Endothelial cell of umbilical vein (primary cell): ENCODE data around the gene KCNC1. TPM values are rescaled to one million over a fixed set of nuclear protein-coding genes. Genes with fewer than 3 reads are reported as not detected.

ENCODE experiments used
- BruUV-seq: library from RNA; stranded (reverse); fragments of 400-500 nt; replicated peaks from 2 replicates; lab custom pipeline; 2021; lab: Mats Ljungman, UMichigan
- CTCF ChIA-PET: fragments of 300-600, 350-600 bp; sonication (Branson Sonifier 250); formaldehyde crosslinking; loops from one replicate; lab custom pipeline; 2021; ENCODE audit warnings: antibody characterized with exemption, inconsistent platforms; lab: Charles Lee
- POLR2A ChIA-PET: fragments of 300-600, 350-600 bp; sonication (Branson Sonifier 250); formaldehyde crosslinking; loops from one replicate; lab custom pipeline; 2021; ENCODE audit warnings: antibody characterized with exemption, inconsistent platforms; lab: Charles Lee
- DNase-seq: peaks from one replicate; pipeline ENCODE4 v3.0.0-alpha.2; 2011; ENCODE audit warnings: low read depth, low spot score
- FAIRE-seq: peaks from 2 replicates; lab custom pipeline; 2011; peaks lifted over from hg19 to GRCh38; lab: Jason Lieb, UNC
- H2AFZ ChIP-seq: 2 replicates; pipeline ENCODE4 v1.6.0; 2012; ENCODE audit warnings: low read depth, low read length, control low read depth, inconsistent platforms
- H3K27ac ChIP-seq: 2 replicates; pipeline ENCODE4 v1.5.1; 2011; ENCODE audit warnings: low read depth, mild to moderate bottlenecking, control low read depth, low read length, moderate library complexity; ENCODE audit not compliant: insufficient read depth
- H3K27me3 ChIP-seq, 2 experiments: 2 replicates each; pipeline versions ENCODE4 v1.6.0 to v1.6.1; 2011; ENCODE audit warnings: low read length in 2 of 2, mixed read lengths in 1 of 2; ENCODE audit not compliant: control insufficient read depth in 2 of 2, insufficient read depth in 2 of 2
- H3K36me3 ChIP-seq, 2 experiments: 2 replicates in 1 of 2; 3 replicates in 1 of 2; pipeline ENCODE4 v1.5.1; 2011; ENCODE audit warnings: low read length in 2 of 2, mild to moderate bottlenecking in 1 of 2, moderate library complexity in 1 of 2; ENCODE audit not compliant: control insufficient read depth in 2 of 2, insufficient read depth in 2 of 2; ENCODE audit errors: extremely low read depth in 1 of 2
- H3K4me1 ChIP-seq: 3 replicates; pipeline ENCODE4 v1.5.1; 2011; ENCODE audit warnings: mild to moderate bottlenecking, low read length; ENCODE audit not compliant: control insufficient read depth, insufficient read depth; ENCODE audit errors: extremely low read depth
- H3K4me2 ChIP-seq: 2 replicates; pipeline ENCODE4 v1.6.1; 2011; ENCODE audit warnings: low read length, control low read depth, mixed read lengths; ENCODE audit not compliant: insufficient read depth
- H3K4me3 ChIP-seq, 3 experiments: fragments of 200-600 bp in 1 of 3; sonication (generic), shearing (Covaris generic) in 1 of 3; replicated peaks in 1 of 3; 2 replicates each; pipeline ENCODE4 v1.5.1; 2011 to 2016; ENCODE audit warnings: control low read depth in 3 of 3, low read length in 3 of 3, mild to moderate bottlenecking in 2 of 3, inconsistent platforms in 1 of 3, low read depth in 1 of 3, moderate library complexity in 1 of 3; ENCODE audit not compliant: insufficient read depth in 1 of 3
- H3K79me2 ChIP-seq: 2 replicates; pipeline ENCODE4 v1.6.0; 2012; ENCODE audit warnings: low read length, inconsistent platforms; ENCODE audit not compliant: control insufficient read depth, insufficient read depth
- H3K9ac ChIP-seq: replicated peaks from 2 replicates; pipeline ENCODE3; 2011; ENCODE audit warnings: low read length, control low read depth; ENCODE audit not compliant: insufficient read depth; ENCODE audit errors: extremely low read depth
- H3K9me1 ChIP-seq: replicated peaks from 3 replicates; pipeline ENCODE4 v1.6.0; 2011; ENCODE audit warnings: mild to moderate bottlenecking, low read length; ENCODE audit not compliant: control insufficient read depth, insufficient read depth; ENCODE audit errors: extremely low read depth
- H3K9me3 ChIP-seq: replicated peaks from 2 replicates; pipeline ENCODE4 v1.5.1; 2012; ENCODE audit warnings: low read length, inconsistent platforms; ENCODE audit not compliant: control insufficient read depth, insufficient read depth
- H4K20me1 ChIP-seq: replicated peaks from 2 replicates; pipeline ENCODE3; 2011; ENCODE audit warnings: mild to moderate bottlenecking, low read length; ENCODE audit not compliant: control insufficient read depth, insufficient read depth; ENCODE audit errors: extremely low read depth
- CTCF ChIP-seq, 2 donors: IDR thresholded peaks; 1 replicate in 1 of 2; 2 replicates in 1 of 2; pipeline ENCODE4 v1.5.1; 2011; ENCODE audit warnings: low read length in 2 of 2, mild to moderate bottlenecking in 2 of 2, moderate library complexity in 2 of 2, control low read depth in 1 of 2, inconsistent platforms in 1 of 2, low read depth in 1 of 2; ENCODE audit not compliant: insufficient read depth in 1 of 2; ENCODE audit errors: extremely low read depth in 1 of 2
- EZH2 ChIP-seq: IDR thresholded peaks from 2 replicates; pipeline ENCODE4 v1.6.1; 2012; ENCODE audit warnings: borderline replicate concordance, low read depth, mild to moderate bottlenecking, moderate library complexity, low read length, inconsistent platforms; ENCODE audit not compliant: severe bottlenecking
- FOS ChIP-seq: IDR thresholded peaks from 2 replicates; pipeline ENCODE4 v1.6.1; 2011; ENCODE audit warnings: mild to moderate bottlenecking, low read length, moderate library complexity, borderline replicate concordance; ENCODE audit not compliant: insufficient read depth
- GATA2 ChIP-seq: IDR thresholded peaks from 2 replicates; pipeline ENCODE4 v1.7.0; 2011; ENCODE audit warnings: low read depth, mild to moderate bottlenecking, moderate library complexity, mixed read lengths, low read length; ENCODE audit not compliant: insufficient read length, insufficient read depth
- JUN ChIP-seq: IDR thresholded peaks from 2 replicates; pipeline ENCODE4 v1.6.1; 2011; ENCODE audit warnings: borderline replicate concordance, low read depth; ENCODE audit not compliant: insufficient read length, insufficient read depth
- POLR2A ChIP-seq: IDR thresholded peaks from 2 replicates; pipeline ENCODE4 v1.6.1; 2012; ENCODE audit warnings: low read depth, mild to moderate bottlenecking, control low read depth, low read length
- dilution Hi-C: fragments of 300-500 bp; cut with MboI; formaldehyde crosslinking; loops from one replicate; pipeline ENCODE4 v1.15.0; 2019; ENCODE audit warnings: low sequenced_read_pairs; ENCODE audit not compliant: extremely low pct_ligation_motif_present
- intact Hi-C: fragments of 100-400 bp; cut with micrococcal nuclease; formaldehyde crosslinking; loops from one replicate; pipeline ENCODE4 v1.10.0; 2022
- polyA plus RNA-seq, 4 experiments: library from polyadenylated mRNA; depleted of rRNA in 3 of 4; stranded (reverse) in 3 of 4; unstranded in 1 of 4; fragments of >200 nt; gene quantifications; 2 replicates each; pipeline versions ENCODE4 v1.2.1 to v1.2.3, GENCODE V29; 2011 to 2012; ENCODE audit warnings: missing spikeins in 1 of 4
- total RNA-seq: library from RNA; stranded (reverse); gene quantifications from 2 replicates; pipeline ENCODE4 v1.2.3, GENCODE V29; 2021

The KCNC1 gene
- total and polyA plus RNA-seq, 2 donors (not counting 3 experiments of a cell fraction or from before 2014, with no cell fraction given) = not detected

- no peak for DNase-seq
These were observed 55.9 kb downstream of the KCNC1 start for GRCh38 chr11:17790453-17790852.

GRCh38 chr11:17791144-17791543 is 56.6 kb downstream of the KCNC1 start:
- Histone ChIP-seq H3K36me3 (no peaks in the 10 kb centered on the region), H3K79me2 (no peaks in the 10 kb centered on the region), H4K20me1 (no peaks in the 10 kb centered on the region), H3K9me3 (no peaks in the 10 kb centered on the region), H3K4me2 (no peak overlapping the region), H3K27me3 (no peaks in the 10 kb centered on the region), H2AFZ (no peak overlapping the region), H3K27ac (no peak overlapping the region), H3K9me1 (no peaks in the 10 kb centered on the region), H3K9ac (no peak overlapping the region), H3K4me1 (no peaks in the 10 kb centered on the region), H3K4me3 (no peak overlapping the region)
- ChIA-PET POLR2A (no interaction called here), CTCF (no interaction called here)
- FAIRE-seq (no peak), DNase-seq (no peak)
- dilution Hi-C loops (no loop called here), intact Hi-C loops (no loop called here)
- no TSS peak for BruUV-seq
- no peak for TF ChIP-seq EZH2
- TF ChIP-seq POLR2A = no peak

More at GRCh38 chr11:17790453-17790852, 55.9 kb downstream of the KCNC1 start:
- no peaks in the 10 kb centered on the region for H3K27me3 ChIP-seq
- H3K9me1 ChIP-seq = no peaks in the 10 kb centered on the region
- ChIA-PET POLR2A (no interaction called here), CTCF (no interaction called here)
- H3K4me3 ChIP-seq = no peak overlapping the region
- dilution Hi-C loops = no loop called here
- no peaks in the 10 kb centered on the region for H3K4me1 ChIP-seq
- H3K27ac ChIP-seq = no peak overlapping the region
- H3K9me3 ChIP-seq = no peaks in the 10 kb centered on the region
- no peak for TF ChIP-seq GATA2
- peak; percentile 19 for TF ChIP-seq JUN
- TF ChIP-seq CTCF (IDR thresholded peaks at IDR 0.05; ENCODE audit: extremely low read depth in 1 of 2, insufficient read depth in 1 of 2, low read depth in 1 of 2, low read length in 2 of 2) = no peak
- no peak for TF ChIP-seq FOS
- H3K79me2 ChIP-seq = no peaks in the 10 kb centered on the region
- H3K4me2 ChIP-seq = no peak overlapping the region
- H2AFZ ChIP-seq = no peak overlapping the region
- H3K36me3 ChIP-seq = no peaks in the 10 kb centered on the region
- no peak overlapping the region for H3K9ac ChIP-seq
- intact Hi-C loops = no loop called here
- H4K20me1 ChIP-seq = no peaks in the 10 kb centered on the region
- FAIRE-seq = no peak
- BruUV-seq = no TSS peak
